ENCODE results near the gene POLR2M. TPM values are rescaled to one million over a fixed set of nuclear protein-coding genes. Genes with fewer than 3 reads are reported as not detected.

POLR2M gene
- 46.3 to 83.1 TPM (median 59.8 TPM) in 5 replicates for total RNA-seq (2022; extraction: Qiagen RNA extraction)

GRCh38 chr15:57706405-57707209 is at the start of gene POLR2M:
Gene POLR2M (plus strand): TSS chr15:57706714. CDS start chr15:57706843, 129 bp downstream.

Other genes starting within 250 kb of the POLR2M start
- gene MYZAP, start 114.8 kb upstream of the POLR2M start, total RNA-seq (2022; extraction: Qiagen RNA extraction): 0.94 to 1.5 TPM (median 1.3 TPM) in 5 replicates